RWPE1 (cell line): ENCODE results near the gene TMEM116.
"Not testable (repeated sequence)": the region's sequence is repeated elsewhere in the genome, so short reads cannot be mapped to it uniquely, and the experiment has no call there.

ENCODE experiments used
- CTCF ChIA-PET: fragments of 350-600 bp; sonication (Branson Sonifier 250); formaldehyde crosslinking; extraction: SDS; loops from one replicate; lab custom pipeline; 2021; lab: Yijun Ruan, JAX
- POLR2A ChIA-PET: fragments of 400-600 bp; formaldehyde crosslinking; extraction: SDS; loops from one replicate; lab custom pipeline; 2020; ENCODE audit warnings: antibody characterized with exemption; ENCODE audit not compliant: low non-redundant PET; lab: Yijun Ruan, JAX
- DNase-seq: peaks from one replicate; pipeline ENCODE4 v3.0.0; 2012; ENCODE audit warnings: low spot score
- H3K27ac ChIP-seq: fragments of 450-650 bp; 2 replicates; pipeline ENCODE4 v1.5.1; 2017
- TF ChIP-seq, protein P1 (sequence below): fragments of 450-650 bp; conservative IDR thresholded peaks from 2 replicates; pipeline ENCODE4 v1.5.1; 2017; ENCODE audit warnings: low read depth, mild to moderate bottlenecking

The TMEM116 gene

DNA sequence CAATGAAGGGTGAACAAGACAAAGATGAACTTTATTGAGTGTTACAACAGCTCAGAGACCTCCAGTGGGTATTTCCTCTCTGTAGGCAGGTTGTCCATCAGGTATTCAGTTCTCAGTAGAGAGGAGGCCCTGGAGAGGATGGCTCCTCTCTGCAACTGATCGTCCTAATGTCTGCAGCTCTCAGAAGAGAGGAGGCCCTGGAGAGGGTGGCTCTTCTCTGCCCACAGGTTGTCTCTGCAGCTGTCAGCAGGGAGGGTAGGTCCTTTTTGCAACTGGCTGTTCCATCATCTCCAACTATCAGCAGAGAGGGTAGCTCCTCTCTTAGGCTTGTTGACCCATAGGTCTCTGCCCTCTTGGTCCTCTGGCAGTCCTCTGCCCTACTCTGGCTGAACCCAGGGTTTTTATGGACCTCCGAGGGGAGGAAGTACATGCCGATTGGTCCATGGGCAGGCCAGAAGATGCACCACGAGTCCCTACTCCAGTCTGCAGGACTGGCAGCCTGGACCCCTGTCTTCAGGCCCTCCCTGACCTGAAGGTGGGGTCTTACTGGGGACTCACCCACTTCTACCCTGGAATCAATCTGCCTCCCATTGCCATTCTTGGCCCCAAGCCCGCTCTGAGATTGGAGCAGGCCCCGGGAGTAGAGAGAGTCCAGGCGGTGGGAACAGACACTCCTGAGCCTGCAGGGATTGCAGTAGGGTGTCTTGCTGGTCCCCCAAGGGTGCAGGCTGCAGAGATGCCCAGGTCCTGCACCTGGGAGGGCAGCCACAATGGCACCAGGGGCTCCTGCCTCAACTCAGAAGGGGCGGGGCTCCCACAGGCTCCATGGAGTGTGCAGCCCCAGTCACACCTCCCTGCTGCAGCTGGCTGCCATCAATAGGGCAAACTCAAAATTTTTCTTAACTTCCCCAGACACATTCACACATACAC, 2.3 kb downstream of the TMEM116 start:
- TF ChIP-seq, protein P1, sequence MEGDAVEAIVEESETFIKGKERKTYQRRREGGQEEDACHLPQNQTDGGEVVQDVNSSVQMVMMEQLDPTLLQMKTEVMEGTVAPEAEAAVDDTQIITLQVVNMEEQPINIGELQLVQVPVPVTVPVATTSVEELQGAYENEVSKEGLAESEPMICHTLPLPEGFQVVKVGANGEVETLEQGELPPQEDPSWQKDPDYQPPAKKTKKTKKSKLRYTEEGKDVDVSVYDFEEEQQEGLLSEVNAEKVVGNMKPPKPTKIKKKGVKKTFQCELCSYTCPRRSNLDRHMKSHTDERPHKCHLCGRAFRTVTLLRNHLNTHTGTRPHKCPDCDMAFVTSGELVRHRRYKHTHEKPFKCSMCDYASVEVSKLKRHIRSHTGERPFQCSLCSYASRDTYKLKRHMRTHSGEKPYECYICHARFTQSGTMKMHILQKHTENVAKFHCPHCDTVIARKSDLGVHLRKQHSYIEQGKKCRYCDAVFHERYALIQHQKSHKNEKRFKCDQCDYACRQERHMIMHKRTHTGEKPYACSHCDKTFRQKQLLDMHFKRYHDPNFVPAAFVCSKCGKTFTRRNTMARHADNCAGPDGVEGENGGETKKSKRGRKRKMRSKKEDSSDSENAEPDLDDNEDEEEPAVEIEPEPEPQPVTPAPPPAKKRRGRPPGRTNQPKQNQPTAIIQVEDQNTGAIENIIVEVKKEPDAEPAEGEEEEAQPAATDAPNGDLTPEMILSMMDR, result no peak
- ChIA-PET CTCF (interaction anchor here (0.6 kb wide), 1 partner anchor 32 kb away, joined by 3 read pairs; no protein-coding TSS in a partner anchor), POLR2A (no interaction called here)
- H3K27ac ChIP-seq, result no peak overlapping the region
- DNase-seq, result no peak

DNA sequence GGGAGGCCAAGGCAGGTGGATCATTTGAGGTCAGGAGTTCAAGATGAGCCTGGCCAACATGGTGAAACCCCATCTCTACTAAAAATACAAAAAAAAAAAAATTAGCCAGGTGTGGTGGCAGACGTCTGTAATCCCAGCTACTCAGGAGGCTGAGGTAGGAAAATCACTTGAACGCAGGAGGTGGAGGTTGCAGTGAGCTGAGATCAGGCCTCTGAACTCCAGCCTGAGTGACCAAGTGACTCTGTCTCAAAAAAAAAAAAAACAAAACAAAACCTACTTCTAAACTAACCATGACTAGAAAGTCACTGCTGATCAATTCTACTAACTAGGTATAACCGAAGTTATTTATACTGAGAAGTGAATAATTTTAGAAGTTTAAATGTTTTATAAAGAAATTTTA, 3.4 kb downstream of the TMEM116 start:
- POLR2A ChIA-PET, DNase-seq, H3K27ac ChIP-seq, CTCF ChIA-PET: not testable (repeated sequence)

DNA sequence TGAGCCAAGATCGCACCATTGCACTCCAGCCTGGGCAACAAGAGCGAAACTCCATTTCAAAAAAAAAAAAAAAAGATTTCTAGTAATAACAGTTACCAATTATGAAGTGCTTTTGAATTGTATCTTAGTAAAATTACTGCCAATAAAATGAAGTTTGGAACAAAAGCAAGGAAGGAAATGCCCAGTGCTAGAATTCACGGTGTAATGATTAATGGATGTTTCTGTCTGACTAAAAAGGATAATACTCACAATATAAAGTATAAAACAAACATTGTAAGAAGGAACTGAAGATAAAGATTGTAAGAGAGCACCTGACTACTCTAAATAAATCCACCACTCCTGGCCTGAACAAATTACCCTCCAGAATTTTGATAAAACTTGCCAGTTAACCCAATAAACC, 4.0 kb downstream of the TMEM116 start:
- ChIA-PET CTCF (no interaction called here), POLR2A (no interaction called here)
- TF ChIP-seq, protein P1, result no peak
- H3K27ac ChIP-seq, result no peak overlapping the region
- no peak for DNase-seq

DNA sequence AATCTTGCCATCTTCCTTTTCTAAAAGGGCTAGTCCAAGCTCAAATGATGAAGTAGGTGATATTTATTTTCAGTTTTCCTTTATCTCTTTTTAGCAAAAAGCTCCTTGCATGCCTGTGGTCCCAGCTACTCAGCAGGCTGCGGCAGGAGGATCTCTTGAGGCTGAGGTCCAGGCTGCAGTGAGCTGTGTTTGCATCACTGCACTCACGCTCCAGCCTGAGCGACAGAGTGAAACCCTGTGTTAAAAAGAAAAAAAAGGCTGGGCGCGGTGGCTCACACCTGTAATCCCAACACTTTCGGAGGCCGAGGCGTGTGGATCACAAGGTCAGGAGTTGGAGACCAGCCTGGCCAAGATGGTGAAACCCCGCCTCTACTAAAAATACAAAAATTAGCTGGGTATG, 5.0 kb downstream of the TMEM116 start:
- ChIA-PET POLR2A (no interaction called here), CTCF (interaction anchor here (0.7 kb wide), 1 partner anchor 53 kb away, joined by 5 read pairs; no protein-coding TSS in a partner anchor)
- TF ChIP-seq, protein P1, result no peak
- DNase-seq, result no peak
- H3K27ac ChIP-seq, result no peak overlapping the region

DNA sequence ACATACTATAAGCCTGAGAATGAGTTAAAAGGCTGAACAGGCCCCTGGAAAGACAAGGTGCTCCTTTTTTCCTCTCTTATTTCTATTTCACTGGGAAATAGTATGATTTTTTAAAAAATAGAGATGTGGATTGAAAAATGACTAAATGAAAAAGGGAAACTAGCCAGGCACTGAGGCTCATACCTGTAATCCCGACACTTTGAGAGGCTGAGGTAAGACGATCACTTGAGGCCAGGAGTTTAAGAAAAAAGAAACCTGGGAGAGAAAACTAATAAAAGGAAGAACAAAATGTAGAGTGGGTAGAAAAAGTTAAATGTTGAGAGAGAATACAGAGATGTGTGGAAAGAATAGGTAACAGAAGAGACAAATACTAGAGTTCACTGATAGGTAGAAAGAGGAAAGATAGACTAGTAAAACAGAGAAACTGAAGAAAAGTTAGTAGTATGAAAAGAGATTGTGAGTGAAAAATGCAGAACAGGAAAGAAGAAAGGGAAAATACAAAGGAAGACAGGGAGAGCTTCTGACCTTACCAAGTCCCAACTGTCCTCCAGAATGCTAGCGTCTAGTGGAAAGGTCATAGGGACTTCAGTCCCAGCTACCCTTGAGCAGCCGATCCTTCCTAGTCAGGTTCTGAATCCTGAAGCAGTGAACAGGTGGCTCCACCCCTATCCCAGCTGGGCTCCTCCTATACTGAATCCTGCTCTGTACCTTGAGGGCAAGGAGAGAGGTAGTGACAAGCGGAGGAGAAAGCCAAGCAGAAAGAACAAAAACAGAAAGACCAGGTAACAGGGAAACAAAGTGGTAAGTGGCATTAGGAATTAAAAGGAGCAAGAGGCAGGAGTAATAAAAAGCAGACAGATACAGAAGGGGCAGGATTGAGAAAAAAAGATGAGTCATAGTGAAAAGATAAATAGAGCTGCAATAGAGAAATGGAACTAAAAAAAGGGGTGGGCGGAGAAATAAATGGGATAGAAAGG, 7.3 kb downstream of the TMEM116 start:
- TF ChIP-seq, protein P1, result no peak
- no peak overlapping the region for H3K27ac ChIP-seq
- ChIA-PET CTCF (no interaction called here), POLR2A (interaction anchor here (1.0 kb wide), 1 partner anchor 7 kb away, joined by 3 read pairs; the partner anchor contains the start of genes ERP29 and TMEM116)
- peak; percentile 46 for DNase-seq

DNA sequence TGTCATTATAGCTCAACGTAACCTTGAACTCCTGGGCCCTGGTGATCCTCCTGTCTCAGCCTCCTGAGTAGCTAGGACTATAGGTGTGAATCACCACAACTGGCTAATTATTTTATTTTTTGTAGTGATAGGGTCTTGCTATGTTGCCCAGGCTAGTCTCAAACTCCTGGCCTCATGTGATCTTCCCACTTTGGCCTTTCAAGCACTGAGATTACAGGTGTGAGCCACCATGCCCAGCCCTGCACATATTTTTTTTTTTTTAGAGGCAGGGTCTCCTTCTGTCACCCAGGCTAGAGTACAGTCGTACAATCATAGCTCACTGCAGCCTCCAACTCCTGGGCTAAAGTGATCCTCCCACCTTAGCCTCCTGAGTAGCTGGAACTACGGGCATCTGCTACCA, 8.9 kb downstream of the TMEM116 start:
- POLR2A ChIA-PET, result interaction anchor here (1.0 kb wide), 1 partner anchor 9 kb away, joined by 3 read pairs; the partner anchor contains the start of genes ERP29 and TMEM116
- TF ChIP-seq, protein P1, result no peak
- DNase-seq, result no peak
- H3K27ac ChIP-seq, result no peak overlapping the region
- CTCF ChIA-PET, result no interaction called here
